ENCODE measurements around the gene FAM234B.

The FAM234B gene, protein sequence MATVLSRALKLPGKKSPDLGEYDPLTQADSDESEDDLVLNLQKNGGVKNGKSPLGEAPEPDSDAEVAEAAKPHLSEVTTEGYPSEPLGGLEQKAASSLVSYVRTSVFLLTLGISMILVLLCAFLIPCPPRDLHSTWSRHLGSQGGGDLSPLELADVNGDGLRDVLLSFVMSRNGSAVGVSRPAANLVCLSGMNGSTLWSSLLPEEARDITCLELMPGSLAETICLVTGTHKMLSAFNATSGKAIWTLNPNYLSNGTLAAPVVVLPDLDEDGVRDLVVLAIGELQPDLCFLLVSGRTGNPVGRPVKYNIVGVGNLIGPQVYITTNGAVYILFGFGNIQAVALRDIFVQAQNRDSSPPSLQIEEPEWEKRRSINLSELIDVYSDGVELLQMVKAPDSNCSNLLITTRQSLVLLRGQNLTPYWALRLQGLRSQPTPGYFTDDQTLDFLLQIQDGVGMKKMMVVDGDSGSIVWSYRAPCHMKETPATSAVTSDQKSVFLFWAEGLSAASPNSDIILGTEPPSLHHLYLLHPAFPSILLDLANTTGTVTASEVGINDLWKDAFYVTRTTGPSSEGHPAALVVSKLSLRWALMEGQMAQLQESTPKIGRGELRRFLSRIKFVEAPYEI

DNA sequence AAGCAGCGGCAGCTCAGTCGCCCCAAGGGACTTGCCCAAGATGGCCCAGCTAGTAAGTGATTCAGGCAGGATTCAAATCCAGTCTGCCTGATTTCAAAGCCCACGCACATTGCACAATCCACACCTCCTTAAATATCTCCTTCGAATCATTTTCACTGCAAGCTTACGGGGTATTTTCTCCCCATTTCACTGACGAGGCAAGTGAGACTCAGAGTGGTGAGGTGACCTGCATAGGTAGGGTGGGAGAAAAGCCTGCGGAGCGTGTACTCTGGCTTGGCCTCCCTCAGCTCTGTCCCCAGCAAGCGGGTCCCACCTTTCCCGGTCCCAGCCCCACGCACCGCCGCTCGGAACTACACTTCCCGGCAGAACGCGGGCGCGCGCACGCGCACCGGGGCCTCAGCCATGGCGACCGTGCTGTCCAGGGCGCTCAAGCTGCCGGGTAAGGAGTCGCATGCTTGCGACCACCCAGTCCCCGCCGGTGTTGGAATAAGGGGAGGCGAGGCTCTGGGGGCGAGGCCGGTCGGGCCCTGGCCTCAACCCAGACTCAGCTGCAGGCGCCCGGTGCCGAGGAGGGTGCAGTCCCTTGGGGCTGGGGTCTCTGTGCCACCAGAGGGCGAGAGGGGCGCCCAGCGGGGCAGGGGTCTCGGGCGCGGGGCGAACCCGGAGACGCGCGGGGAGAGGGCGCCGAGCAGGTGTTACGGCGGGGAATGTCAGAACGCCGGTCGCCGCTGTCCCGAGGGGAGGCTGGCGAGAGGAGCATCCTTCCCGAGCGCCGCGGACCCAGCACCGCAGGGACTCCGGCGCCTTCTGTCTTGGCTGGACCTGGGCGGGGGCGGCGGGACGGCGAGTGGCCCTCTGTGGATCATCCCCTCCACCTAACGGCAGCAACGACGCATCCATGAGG, at the start of gene FAM234B:
Gene FAM234B, plus strand, starts transcription at position 380 of the 904 bp plus-strand sequence. Its CDS starts 23 bp downstream, at position 403.
- DNase-seq: peak; percentile 5

DNA sequence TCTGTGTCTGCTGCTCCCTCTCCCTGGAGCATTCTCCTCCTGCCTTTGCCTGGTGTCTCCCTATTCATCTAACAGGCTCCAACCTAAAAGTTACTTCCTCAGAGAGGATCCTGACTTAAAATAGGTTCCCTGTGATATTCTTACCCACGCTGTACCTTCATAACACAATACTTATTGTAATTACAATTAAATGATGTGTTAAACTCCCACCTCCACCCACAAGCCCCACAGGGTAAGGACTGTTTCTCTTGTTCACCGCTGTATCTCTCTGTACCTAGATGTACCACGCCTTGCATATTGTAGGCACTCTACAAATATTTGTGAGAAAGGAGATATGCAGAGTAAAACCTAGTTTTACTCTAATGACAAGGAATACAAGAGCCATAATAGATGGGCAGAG, 49.1 kb upstream of the FAM234B start:
- no peak for DNase-seq

DNA sequence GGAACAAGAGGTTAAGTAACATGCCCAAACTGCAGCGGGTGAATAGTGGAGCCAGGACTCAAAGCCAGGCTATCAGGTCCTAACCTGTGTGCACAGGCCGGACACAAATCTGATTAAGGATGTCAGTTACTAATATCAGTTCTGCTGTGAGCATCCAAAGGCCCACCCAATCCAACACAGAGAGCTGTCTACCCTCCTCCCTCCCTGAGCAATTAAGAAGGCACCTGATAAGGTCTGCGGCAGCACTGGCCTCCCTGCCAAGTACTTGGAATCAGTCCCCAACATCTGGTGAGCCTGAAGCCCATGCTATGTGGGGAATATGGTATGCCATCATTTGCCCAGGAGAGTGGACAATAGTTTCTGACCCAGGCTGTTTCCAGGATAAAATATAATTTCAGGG, 48.0 kb upstream of the FAM234B start:
- DNase-seq: no peak

DNA sequence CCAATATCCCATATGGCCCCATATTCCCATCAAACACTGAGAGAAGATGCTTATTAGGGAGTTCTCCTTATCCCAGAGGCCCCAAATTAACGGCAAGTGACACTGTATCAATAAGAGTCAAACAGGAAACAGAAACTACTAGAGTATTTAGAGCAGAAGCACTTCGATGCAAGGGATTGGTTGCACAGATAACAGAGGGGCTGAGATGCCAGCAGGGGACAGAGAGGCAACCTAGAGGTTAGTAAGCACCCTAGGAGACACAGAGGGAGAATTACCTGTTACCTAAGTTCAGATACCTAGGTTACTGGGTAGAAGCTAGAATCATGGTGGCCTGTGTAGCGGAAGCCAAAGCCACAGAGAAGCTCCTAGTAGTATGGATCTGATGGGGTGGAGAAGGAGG, 47.0 kb upstream of the FAM234B start:
- no peak for DNase-seq

DNA sequence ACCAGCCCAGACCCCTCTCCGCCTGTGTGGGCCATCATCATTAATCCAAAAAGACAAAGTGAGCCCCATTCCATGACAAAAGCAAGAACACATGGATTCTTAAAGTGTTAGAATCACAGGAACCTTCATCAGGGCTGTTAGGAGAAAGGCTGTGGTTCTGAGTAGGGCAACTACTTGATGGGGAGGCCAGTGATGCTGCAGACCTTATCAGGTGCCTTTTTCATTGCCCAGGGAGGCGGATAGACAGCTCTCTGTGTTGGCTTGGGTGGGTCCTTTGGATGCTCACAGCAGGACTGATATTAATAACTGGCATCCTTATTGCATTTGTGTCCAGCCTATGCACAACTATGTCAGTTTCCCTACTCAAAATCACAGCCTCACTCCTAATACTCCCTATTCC, 46.4 kb upstream of the FAM234B start:
- no peak for DNase-seq

DNA sequence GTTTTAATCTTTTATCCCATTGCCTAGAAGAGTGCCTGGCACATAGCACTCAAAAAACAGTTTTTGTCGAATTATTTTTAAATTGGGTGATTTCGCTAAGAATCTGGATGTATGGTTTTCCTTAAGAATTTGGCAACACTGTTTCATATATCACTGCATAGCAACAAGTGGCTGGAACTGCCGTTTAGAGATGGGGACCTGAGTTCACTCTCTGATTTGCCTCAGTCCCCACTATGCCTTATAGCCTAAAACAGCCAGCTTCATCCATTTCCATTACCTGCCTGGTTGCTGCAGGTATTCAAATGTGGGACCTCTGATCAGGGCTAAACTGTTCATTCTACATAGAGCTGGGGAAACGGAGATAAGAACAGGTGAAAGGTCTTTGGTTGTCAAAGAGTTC, 45.9 kb upstream of the FAM234B start:
- DNase-seq: no peak

DNA sequence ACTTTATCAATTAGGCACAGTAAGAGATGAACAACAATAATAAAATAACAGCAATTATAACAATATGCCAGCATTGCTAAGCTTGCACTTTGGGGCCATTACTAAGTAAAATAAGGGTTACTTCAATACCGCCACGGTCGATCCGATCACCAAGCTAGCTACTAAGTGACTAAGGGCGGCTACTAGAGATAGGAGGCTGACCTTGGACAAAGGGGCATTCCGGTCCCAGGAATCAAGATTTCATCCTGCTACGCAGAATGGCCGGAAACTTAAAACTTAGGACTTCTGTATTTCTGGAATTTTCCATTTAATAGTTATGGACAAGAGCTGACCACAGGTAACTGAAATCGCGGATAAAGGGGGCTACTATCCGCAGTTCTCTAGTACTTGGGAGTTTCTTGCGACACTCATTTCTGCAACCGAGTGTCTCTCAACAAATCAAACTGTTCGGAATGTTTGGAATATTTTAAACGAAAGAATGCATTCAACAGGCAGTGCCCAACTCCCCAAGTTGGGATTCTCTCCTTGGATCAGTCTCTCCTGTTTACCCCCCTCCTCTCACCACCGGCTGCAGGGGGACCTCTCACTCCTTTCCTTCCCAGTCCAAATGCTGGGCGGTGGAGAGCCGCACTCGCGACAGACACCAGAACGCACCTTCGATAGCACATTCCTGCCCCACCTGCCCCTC, 44.8 kb upstream of the FAM234B start:
- DNase-seq: no peak

DNA sequence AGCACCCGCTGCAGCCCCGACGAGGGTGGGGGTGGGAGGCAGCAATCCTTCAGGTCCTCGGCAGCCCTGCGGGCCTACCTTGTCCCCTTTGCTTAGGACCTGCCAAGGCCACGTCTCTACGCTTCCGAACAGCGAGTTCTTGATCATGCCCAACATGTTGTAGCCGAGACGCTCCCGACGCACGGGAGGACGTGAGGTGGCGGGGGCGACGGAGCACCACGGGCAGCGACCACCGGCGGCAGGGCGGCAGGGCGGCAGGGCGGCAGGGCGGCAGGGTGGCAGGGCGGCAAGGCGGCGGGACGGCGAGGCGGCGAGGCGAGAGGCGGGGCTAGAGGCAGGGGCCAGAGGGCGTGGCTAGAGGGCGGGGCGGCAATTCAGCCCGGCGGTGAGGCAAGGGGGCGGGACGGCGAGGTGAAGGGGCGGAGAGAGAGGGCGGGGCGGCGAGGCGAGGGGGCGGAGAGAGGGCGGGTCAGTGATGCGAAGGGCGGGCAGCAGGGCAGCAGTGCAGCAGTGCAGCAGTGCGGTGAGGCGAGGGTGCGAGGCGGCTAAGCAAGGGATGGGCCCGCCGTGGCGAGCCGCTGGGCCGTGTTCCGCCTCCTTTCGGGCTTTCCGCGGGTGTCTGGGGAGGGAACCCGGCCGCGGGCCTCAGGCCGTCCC, 44.1 kb upstream of the FAM234B start, which contains the start of gene HEBP1:
Gene HEBP1, minus strand, starts transcription at position 307 of the 657 bp plus-strand sequence. Its CDS starts 151 bp downstream, at position 156.
- peak; percentile 65 for DNase-seq

DNA sequence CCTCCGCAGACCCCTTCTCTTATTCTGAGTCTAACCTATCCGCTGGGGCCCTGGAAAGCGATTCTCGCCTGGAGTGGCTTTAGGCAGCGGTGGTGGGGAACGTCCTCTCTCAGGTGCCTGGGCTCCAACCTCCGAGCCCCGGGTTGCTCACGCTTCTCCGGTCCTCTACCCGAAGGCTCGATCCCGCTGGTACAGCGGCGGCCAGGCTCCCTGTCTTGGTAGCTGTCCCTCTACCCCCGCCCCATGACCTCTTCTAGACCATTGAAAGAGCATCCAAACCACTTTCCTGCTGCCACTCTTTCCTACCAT, 43.6 kb upstream of the FAM234B start:
- peak; percentile 24 for DNase-seq

DNA sequence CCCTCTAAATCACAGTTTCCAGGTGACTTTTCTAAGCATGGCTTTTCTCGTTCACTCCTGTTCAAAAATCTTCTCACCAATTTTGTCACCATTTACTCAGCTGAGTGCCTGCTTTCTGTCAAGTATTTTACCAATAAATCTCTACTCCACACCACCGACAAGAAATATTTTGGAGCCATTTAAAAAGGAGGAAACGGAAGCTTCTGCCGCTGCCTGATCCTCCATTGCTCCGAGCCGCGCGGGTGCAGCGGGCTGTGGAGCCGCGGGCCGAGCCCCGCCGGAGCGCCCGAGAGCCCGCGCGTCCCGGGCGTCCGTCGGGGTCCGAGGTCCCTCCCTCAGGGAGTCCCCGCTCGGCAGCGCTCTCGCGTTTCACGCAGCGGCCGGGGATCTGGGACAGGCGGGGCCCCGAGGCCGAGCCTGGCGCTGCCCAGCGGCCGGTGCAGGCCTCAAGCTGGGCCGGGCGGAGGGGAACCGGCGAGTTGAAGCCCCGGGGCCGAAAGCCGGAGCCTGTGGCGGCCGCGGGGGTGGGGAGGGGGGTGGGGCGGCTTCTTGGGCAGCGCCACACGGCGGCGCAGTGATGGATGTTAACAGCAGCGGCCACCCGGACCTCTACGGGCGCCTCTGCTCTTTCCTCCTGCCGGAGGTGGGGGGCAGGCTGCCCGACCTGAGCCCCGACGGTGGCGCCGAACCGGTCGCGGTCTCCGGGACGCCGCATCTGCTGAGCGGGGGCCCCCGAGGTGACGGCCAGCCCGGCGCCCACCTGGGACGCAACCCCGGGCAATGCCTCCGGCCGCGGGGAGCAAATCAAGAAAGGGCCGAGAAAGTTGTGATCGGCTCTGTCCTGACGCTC, 43.0 kb upstream of the FAM234B start:
- peak; percentile 26 for DNase-seq

DNA sequence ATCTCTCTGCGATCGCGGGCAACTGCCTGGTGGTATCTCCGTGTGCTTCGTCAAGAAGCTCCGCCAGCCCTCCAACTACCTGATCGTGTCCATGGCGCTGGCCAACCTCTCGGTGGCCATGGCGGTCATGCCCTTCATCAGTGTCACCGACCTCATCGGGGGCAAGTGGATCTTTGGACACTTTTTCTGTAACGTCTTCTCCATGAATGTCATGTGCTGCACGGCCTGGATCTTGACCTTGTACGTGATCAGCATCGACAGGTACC, 42.5 kb upstream of the FAM234B start:
- DNase-seq: no peak

DNA sequence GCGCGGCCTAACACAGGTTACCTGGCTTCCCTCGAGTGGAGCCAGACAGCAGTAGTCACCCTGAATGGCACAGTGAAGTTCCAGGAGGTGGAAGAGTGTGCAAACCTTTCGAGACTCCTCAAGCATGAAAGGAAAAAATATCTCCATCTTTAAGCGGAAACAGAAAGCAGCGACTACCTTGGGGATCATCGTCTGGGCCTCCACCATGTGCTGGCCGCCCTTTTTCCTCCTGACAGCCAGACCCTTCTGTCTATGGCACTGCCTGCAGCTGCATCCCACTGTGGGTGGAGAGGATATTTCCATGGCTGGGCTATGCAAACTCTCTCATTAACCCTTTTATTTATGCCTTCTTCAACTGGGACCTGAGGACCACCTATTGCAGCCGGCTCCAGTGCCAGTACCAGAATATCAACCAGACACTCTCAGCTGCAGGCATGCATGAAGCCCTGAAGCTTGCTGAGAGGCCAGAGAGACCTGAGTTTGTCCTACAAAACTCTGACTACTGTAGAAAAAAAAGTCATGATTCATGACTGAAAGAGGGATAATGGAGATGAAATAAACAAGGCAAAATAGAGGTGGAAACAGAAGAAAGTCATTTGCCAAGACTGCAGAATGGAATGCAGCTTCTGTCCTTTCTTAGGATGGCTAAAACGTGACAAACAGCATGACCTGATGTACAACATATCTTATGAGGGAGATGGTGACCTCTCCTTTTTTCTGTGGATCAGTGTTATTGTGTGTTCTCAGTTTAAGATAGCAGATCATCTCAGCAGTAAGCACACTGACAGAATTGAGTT, 41.7 kb upstream of the FAM234B start:
- no peak for DNase-seq

DNA sequence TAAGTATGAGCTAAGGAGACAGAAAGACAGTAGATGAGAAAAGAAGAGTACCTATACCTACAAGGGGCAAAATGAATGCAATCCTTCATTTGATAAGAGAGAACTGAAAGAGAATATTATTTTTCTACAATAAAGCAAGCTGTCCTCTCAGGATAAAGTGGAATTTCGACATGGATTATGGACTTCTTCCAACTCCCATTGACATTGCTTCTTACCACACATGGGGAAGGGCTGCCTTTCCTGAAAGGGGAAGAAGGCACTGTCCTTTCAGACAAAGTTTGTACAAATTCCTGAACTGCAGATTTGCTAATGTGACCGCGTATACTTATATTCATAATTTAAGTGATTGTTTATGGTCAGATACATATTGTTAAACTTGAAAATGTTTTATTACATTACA, 39.8 kb upstream of the FAM234B start:
- no peak for DNase-seq

DNA sequence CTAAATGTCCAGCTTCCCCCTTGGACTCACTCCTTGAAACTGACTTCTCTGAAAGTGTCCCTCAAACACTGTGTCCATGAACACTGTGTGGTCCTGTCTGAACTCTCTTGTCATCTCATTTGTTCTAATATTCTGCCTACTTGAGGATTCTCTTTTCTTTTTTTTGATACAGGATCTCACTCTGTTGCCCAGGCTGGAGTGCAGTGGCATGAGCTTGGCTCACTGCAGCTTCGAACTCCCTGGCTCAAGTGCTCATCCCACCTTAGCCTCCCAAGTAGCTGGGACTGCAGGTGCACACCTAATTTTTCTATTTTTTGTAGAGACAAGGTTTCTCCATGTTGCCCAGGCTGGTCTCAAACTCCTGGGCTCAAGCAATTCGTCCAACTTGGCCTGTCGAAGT, 39.2 kb upstream of the FAM234B start:
- DNase-seq: no peak

DNA sequence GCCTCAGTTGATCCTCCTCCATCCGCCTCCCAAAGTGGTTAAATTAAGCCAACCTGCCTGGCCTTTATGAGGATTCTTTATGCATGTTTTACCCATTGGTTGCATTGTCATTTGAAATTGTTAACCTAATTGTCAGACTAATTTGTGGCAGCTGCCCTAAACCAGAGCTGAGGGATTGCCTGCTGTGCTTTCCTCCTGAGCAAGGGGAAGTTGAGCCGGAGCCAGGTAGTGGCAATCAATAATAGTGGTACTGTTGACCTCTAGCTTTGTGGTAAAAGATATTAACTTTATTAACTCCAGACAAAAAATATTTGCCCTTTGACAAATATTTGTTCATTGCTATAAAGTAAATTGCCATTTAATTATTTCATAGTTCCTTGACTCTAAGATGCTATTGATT, 38.5 kb upstream of the FAM234B start:
- DNase-seq: no peak

DNA sequence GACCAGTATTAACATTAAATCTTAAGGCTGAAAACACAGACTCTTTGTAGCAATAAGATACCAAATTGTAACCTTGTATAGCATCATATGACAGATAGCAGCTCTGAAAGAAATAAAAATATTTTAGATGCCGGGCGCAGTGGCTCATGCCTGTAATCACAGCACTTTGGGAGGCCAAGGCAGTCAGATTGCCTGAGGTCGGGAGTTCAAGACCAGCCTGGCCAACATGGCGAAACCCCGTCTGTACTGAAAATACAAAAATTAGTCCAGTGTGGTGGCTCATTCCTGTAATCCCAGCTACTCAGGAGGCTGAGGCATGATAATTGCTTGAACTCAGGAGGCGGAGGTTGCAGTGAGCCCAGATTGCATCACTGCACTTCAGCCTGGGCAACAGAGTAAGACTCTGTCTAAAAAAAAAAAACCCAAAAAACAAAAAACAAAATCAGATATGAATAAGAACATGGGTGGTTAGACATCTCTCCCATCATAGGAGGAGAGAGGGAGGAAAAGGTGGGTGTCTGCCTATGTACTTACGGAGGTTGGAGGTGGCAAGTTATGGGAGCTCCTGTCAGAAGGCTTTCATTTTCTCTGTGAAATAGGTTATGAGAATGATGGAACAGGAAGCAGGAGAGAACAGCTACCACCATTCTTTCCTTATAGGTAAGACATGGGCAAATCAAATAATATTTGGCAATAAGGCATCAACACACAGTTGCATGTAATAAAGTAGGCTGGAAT, 36.5 kb upstream of the FAM234B start:
- no peak for DNase-seq

DNA sequence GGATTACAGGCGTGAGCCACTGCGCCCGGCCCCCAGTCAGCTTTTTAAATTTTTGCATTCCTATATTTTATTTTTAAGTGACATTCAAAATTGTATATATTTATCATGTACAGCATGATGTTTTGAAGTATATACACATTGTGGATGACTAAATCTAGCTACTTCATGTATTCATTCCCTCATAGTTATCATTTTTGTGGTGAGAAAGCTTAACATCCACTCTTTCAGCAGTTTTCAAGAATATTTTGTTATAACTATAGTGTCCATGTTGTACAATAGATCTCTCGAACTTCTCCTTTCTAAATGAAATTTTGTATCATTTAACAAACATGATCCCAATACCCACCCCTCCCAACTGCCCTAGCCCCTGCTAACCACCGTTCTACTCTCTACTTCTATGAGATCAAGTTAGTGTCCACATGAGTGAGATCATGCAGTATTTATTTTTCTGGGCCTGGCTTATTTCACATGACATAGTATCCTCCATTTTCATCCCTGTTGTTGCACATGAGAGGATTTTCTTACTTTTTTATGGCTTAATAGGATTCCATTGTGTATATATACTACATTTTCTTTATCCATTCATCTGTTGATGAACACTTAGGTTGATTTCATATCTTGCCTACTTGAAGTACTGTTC, 35.3 kb upstream of the FAM234B start:
- DNase-seq: no peak

DNA sequence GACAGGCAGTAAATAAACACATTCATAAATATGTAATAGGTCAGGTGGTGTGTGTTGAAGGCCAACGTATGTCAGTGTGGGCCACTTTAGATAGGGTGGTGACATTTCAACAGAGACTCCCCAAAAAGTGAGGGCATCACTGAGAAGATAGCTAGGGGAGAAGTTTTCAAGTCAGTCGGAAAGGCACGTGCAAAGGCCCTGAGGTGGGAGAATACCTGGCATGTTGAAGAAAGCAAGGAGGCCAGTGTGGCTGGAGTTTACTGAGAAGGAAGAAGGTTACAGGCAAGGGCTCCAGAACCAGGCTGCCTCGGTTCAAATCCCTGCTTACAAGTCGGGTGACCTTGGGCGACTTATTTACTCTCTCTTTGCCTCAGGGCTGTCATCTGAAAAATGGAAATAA, 33.1 kb upstream of the FAM234B start:
- no peak for DNase-seq

DNA sequence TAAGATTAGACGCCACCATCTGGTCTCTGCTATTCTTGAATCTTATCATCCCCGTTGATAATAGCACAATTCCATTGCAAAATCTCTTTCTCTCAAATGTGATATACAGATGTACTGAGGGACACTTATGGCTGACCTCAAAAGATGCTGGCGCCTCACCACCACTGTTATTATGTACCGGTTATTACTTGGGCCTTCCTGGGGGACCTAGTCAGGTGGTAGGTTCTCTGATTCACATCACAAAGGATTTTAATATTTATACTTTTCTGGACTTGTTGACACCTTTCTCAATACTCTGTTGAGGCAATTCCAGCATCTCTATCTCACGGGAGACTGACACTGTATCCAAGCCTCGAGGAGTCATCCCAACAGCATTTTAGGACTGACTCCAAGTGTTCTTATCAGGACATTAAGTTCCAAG, 21.3 kb upstream of the FAM234B start:
- DNase-seq: no peak
